GM18499 (cell line): ENCODE results near the gene INHBB.
"Not testable (repeated sequence)": the region's sequence is repeated elsewhere in the genome, so short reads cannot be mapped to it uniquely, and the experiment has no call there.

Experiments used
- ATAC-seq: cut with Tn5 transposase; IDR thresholded peaks from one replicate; pipeline ENCODE4 v1.9.1; 2021; ENCODE audit warnings: moderate number of reproducible peaks; ENCODE audit not compliant: insufficient read depth, unreplicated experiment

The INHBB gene

DNA sequence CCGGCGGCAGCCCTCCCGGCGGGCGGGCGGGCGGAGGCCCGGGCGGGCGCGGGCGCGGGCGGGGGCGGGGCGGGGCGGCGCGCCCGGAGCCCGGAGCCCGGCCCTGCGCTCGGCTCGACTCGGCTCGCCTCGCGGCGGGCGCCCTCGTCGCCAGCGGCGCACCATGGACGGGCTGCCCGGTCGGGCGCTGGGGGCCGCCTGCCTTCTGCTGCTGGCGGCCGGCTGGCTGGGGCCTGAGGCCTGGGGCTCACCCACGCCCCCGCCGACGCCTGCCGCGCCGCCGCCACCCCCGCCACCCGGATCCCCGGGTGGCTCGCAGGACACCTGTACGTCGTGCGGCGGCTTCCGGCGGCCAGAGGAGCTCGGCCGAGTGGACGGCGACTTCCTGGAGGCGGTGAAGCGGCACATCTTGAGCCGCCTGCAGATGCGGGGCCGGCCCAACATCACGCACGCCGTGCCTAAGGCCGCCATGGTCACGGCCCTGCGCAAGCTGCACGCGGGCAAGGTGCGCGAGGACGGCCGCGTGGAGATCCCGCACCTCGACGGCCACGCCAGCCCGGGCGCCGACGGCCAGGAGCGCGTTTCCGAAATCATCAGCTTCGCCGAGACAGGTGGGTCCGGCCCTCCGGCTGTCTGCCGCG is at the start of gene INHBB:
Gene INHBB, plus strand, starts transcription at position 111 of the 641 bp plus-strand sequence. Its CDS starts 53 bp downstream, at position 164.
- ATAC-seq, result no peak

DNA sequence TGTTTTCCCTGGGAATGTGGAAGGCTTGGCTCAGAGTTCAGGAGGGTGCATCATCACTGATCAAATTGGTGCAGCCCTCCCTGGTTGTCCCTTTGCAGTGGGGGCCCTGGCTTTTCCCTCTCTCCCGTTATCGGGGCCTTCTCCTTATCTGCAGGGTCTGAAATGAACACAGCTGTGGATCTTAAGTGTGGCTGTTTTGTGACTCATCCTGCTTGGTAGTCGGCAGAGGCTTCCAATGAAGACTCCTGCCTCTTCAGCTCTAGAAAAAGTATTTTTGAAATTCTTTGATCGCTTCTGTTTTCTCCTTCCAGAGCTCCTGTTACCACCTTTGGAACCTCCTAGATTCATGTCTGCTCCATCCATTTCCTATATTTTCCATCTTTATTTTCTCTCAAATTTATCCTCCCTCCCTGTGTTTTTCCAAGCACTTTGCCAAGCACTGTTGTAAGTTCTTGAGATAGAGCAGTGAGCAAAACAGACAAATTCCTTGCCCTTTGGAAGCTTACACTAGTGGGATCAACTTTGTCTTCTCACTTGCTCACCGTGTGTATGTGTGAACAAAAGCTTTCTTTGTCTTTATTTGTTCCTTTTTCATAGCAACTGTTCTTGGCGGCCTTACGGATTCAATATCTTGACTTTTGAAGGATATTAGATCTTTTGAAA is 47.6 kb upstream of the INHBB start:
- ATAC-seq, result no peak

DNA sequence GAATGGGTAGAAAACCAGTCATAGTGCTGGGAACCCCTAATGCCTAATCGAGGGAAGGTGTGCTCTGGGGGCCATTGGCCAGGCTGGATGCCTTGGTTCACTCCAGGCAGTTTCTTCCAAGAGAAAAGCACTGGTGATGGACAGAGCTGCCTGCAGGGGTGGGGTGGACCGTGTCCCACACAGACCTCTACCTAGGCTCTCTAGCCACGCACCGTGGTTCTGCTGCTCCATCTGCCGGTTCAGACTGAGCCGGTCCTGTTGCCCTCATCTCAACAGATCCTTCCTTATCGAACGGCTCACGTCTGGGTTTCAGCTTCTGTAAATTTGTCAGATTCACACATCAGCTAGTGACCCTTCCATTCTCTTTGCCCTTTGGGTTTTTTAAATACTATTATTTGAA is 46.9 kb upstream of the INHBB start:
- no peak for ATAC-seq

DNA sequence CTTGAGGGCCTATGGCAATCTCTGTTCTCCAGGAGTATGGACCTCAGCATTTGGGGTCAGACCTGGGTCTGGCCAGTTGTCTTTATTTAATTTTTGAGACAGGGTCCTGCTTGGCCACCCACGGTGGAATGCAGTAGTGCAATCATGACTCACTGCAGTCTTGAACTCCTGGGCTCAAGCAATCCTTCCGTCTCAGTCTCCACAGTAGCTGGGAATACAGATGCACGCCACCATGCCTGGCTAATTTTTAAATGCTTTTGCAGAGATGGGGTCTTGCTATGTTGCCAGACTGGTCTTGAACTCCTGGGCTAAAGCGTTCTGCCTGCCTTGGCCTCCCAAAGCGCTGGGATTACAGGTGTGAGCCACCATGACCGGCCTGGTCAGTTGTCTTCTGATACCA is 46.4 kb upstream of the INHBB start:
- ATAC-seq, result no peak

DNA sequence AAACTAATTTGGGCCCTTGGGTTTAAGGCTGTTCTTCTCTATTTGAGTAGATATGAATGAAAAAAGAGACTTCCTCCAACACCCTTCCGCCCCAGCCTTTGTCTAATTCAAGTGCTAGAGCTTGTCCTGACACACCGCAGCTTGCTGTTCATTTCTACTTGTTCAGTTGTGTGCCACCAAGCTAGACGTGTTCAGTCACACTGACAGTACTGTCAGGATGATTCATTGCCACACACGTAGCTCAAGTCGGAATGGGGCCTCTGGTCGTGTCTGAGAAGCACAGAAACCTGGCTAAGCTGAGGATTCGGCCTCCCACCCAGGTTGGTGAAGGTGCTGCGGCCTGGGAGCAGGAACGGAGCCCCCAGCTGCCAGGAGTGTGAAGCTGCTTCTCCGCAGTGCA is 45.6 kb upstream of the INHBB start:
- ATAC-seq, result no peak

DNA sequence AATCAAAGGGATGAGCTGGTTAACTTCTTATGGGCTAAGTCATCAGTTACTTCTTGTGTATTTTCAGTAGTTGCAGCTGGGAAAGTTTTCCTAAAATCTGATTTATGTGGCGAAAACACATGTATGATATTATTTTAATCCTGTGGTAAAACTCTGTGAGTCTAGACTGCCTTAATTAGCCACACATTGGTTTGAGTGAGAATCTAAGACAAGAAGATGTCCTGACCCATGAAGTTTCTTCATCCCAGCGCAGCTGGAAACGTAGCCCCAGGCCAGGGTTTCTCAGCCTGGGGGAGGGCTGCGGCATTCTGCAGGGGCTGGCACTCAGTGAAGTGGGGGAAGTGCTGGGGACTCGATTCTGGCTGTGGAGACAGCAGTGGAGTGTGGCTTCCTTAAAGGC is 44.7 kb upstream of the INHBB start:
- no peak for ATAC-seq

DNA sequence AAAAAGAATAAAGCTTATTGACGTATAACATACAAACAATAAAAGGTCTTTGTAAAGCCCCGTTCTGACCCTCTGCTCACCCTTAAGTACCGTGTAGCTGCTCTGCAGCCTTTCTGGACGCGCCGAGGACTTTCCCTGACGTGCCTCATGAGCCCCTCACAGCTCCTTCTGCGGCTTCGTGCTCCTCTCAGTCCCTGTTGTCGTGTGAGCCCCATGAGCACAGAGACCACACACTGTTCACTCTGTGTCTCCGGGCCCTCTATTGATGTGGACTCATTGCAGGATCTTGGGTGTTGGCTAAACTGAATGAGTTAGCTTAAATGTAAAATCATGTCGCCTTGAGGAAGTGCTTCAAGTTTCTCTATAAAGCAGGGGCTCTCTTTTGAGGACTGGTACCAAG is 43.6 kb upstream of the INHBB start:
- ATAC-seq, result no peak

DNA sequence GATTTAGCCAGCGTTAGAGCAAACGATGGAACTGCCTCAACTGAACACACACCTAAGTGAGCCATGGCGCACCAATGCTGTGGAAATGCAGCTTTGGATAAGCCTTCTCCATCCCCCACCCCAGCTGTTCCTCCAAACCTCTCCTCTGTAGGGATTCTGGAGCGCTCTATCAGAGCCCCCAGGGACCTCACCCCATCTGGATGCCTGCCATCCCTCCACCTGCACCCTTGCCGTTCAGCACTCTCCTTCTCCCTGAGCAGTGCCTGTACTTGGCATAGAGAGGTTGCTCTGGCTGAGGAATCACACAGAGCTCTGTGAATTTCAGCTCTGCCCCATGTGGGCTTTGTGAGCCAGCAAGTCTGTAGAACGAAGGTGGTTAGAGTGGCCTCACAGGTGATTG is 42.8 kb upstream of the INHBB start:
- no peak for ATAC-seq

DNA sequence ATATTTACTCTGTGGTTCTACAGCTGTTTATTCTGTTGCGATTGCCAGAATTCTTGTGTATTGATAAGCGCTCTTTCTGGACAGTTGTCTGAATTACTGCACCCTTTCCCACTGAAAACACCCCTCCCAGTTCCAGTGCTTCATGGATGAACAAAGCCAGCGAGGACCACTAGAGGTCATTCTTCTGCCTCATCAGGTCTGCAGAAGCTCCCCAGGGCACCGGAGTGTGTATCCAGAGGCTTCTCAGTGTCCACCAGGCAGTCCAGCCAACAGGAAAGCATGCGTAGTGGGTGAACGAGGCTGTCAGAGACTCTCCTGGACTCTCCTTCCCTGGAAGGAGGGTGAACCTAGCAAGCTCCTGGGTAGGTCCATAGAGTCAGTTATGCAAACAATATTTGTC is 40.6 kb upstream of the INHBB start:
- no peak for ATAC-seq

DNA sequence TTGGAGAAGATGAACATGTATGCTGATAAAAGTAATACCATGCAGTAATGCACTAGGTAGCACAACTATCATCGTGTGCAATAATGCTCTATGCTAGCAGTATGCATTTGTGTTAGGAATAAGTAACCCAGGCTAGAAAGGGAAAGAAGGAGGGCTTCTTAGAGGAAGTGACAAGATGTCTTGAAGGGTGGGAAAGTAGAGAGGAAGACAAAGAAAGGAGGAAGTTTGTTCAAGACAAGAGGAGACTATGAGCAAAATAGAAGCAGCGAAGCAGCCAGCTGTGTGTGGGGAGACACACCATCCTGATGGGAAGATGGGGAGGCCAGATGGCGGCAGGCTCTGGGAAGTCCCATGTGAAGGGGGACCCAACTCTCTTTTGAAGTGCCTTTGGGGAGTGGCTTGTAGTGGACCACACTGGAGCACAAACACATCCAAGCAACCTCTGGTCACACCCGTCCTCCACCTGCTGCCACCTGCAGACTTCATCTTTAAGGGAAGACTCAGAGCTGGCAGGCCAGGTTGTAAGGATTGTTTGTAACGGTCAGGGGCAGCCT is 39.9 kb upstream of the INHBB start:
- ATAC-seq, result no peak

DNA sequence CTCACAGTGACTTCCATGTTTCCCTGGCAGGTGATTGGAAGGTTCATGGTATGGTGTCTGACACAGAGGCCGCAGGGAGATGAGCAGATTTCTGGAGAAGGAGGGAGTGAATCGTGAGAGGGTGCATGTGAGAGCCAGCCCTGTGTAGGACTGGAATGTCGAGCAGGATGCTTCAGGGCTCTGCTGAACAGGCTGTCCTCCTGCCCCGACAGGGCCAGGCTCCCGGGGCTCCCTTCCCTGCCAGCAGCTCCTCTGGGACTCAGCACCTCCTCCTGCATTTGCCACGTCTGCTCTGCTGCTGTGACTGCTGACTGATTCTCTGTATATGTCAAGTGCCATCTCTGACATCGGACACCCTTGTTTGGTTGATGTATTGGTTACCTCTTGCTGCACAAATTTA is 38.5 kb upstream of the INHBB start:
- ATAC-seq, result no peak

DNA sequence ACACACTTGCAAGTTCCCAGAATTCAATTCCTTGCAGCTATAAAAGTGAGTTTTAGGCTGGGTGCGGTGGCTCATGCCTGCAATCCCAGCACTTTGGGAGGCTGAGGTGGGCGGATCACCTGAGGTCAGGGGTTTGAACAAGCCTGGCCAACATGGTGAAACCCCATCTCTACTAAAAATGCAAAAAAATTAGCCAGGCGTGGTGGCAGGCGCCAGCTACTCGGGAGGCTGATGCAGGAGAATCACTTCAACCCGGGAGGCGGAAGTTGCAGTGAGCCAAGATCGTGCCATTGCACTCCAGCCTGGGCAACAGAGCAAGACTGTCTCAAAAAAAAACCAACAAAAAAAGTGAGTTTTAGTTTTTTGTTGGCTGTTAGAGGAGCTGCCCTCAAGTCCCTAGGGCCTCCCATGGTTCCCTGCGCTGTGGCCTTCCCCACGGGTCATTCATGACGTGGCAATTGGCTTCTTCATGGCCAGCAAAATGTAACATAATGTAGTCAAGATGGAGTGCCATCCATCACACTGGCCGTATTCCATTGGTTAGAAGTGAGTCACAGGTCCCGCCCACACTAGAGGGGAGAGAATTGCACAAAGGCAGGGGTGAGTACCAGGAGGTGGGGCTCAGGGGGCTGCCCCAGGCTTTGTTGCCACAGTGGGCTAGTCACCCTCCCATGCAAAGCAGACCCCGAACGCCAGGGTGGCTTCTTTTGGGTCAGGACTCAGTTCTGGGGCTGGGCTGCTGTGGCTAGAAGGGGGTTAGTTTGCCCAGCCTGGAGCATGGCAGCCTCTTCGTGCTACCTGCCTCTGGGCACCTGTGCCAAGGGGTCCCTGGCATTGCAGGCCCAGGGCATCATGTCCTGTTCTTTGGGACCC is 37.7 kb upstream of the INHBB start:
- ATAC-seq, result no peak

DNA sequence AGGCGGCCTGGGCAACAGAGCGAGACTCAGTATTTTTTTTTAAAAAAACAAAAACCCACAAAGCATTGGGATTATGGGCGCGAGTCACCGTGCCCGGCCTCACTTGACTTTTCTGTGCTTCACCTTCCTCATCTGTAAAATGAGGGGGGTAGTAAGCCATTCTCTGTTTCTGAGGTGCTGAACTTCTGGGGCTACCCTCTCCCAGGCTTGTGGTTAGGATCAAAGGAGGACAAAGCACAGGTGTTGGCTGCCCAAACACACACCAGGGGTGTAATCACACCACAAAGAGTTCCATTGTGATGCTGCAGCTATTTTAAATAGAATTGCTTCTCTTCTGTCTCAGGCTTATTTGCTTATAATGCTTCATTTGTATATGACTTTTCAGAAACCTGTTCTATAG is 35.8 kb upstream of the INHBB start:
- peak; percentile 49 for ATAC-seq

DNA sequence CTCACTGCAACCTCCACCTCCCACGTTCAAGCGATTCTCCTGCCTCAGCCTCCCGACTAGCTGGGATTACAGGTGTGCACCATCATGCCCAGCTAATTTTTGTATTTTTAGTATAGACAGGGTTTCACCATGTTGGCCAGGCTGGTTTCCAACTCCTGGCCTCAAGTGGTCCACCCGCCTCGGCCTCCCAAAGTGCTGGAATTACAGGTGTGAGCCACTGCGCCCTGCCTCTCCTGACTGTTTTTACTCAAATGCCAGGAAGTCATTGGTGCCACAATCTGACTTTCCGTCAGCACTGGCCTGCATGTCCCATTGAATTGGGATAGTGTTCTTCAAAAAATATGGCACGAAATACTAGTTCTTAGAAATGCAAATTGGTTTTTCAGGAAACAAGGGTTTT is 35.1 kb upstream of the INHBB start:
- not testable (repeated sequence) for ATAC-seq

DNA sequence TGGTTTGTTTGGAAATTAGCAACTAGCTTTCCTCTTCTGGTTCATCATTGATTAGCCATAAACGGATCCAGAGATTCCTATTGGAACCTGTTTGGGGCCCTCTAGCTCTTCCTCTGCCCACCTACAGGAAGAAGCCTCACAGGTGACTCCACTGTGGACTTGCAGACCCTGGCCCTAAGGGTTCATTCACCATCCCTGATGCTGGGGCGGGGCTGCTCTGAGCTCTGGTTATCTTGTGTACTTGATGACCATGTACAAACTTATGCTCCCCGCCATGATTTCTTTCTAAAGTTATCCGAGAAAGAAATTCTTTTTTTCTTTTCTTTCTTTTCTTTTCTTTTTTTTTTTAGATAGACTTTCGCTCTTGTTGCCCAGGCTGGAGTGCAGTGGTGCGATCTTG is 33.9 kb upstream of the INHBB start:
- no peak for ATAC-seq

DNA sequence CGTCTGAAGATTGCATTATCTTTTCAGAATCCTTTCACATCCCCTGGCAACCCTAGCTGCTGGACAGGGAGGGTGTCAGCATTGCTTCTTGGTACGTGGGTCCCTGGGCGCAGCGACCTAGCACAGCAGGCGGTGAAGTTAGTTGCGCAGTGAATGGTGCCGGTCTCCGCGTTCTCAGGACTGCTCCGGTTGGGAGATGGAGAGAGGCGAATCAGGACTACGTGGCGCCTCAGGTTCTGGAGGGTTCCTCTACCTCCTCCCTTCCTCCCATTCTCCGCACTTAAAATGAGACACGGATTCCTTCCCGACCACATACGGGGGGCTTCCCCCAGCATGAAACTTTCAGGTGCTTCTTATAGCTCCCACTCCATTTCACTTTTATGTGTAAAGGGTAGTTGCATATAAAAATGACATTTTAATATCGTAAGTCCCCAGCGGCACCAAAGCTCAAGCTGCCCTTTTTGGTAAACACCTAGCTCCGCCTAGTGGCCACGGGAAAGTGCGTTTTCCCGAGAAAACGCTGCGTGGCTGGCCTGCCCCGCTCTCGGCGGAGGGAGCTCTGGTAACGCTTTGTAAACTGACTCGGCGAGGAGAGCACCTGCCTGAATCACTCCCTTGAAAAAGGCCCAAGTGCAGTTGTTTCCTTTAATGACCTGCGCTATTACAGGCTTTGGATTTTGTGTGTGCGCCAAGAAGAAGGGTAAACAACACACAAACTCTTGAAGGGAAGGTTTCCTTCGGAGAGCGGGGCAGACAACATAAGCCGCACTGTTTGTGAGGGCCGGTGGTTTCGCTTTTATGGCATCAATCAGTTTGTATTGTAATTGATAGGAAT is 32.9 kb upstream of the INHBB start:
- ATAC-seq, result no peak

DNA sequence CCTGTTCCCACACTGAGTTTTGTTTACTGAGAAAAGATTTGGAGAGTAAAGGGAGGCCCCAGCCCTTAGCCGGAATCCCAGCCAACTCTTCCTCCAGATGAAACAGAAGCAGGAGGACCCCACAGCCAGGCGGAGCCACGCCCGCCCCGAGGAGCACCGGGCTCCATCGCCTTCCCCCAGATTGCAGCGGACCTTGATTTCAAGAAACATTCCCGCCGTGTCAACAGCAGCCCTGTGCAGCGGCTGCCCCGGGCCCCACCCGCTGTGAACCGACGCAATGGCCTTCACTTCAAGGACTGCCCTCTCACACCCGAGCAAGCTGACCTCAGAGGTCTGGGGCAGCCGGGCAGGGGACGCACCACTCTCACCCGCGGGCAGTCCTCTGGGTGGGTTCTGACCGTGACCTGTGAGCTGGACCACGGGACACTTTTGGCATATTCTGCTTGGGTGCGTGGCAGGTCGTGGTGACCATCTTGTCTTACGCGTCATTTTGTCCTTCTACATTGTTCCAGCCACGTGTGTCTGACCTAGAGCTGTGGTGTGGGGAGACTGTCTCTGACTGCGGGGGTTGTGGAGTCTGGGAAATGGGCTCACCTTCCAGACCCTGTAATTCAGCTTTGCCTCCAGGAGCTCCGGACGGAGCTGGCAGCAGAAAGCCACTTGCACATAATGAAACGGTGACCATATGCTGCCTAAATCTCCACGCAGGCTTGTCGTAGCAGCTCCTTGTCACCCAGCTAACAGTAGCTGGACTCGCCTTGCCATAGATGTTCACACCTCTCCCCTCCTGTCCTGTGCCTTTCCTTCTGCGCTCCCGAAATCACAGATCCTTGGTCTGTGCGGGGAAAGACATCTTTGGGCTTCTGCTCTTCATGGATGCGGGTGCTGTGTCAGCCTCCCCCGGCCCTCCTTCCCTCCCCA is 32.0 kb upstream of the INHBB start:
- no peak for ATAC-seq

DNA sequence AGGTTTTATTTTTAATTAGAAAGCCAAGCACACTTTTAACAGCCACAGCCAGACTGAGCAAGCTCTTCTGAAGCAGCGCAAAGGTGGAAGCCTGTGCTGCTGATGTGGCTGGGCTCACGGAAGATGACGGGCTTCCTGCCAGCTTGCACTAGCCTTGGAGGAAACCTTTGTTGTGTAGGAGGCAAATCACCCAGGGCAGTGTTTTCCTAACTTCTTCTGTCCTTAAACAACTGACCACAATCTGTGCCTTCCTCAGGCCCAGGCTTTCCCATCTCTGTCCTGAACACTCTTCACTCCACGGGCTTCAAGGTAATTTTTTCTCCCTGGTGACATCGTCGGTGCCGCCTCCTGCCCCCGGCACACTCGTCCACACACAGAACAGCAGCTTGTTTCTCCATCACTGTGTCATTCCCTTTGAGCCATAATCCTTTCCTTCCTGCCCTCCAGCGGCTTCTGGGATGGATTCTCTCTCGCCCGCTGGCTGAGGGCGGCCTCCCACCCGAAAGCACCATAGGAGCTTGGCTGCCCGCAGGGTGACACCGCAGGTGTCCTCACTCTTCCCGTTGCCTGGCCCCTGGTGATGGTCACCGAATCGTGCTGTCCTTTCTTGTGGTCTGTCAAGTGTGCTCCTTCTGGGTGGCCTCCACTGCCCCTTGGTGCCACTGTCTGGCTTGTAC is 31.1 kb upstream of the INHBB start:
- ATAC-seq, result no peak
